HG03432 (cell line): ENCODE measurements around the gene PTTG1IP.

Experiments
- ATAC-seq: cut with Tn5 transposase; IDR thresholded peaks from one replicate; pipeline ENCODE4 v1.9.1; 2021; ENCODE audit warnings: mild to moderate bottlenecking, moderate library complexity; ENCODE audit not compliant: unreplicated experiment

The PTTG1IP gene

DNA sequence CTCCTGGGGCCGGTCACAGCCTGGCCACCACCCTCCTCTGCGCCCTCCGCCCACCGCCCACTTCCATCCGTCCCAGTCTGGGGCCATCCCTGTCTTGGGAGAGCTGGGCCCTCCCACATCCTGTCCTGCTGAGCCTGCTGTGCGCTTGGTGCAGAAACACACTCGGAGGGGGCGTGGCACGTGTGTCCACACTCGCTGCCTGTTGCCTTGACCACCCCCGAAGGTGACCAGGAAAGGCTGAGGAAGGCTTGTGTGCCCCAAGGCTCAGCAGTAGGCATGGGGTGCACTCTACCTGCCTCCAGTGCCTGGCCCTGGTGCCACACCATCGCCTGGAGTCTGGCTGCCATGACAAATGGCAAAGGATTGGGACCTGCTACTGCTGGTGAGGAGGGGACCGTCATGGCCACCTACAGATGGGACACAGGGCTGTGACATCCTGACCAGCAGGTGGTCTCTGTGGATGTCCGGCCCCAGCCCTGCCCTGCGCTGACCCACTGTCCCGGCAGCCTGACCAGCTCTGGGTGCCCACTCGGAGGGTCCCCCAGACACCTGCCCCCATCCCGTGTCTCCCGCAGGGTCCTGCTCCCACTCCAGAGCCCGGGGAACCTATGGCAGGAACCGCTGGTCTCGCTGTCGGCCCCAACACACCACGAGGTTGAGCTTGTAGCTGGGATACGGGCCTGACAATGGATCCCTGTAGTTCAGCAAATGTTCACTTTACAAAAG is 23.2 kb upstream of the PTTG1IP start:
- ATAC-seq, result no peak

DNA sequence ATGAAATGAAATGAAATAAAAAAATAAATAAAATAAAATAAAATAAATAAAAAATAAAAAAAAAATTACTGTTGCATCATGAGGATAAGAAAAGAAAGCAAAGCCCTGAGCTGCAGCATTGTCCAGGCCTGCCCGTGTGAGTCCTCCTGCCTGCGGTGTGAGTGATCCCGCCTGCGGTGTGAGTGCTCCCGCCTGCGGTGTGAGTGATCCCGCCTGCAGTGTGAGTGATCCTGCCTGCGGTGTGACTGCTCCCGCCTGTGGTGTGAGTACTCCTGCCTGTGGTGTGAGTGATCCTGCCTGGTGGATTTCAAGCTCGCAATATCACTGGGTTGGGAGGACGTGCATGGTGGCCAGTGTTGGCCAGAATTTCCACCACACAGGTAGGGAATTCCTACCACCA is 22.4 kb upstream of the PTTG1IP start:
- no peak for ATAC-seq

DNA sequence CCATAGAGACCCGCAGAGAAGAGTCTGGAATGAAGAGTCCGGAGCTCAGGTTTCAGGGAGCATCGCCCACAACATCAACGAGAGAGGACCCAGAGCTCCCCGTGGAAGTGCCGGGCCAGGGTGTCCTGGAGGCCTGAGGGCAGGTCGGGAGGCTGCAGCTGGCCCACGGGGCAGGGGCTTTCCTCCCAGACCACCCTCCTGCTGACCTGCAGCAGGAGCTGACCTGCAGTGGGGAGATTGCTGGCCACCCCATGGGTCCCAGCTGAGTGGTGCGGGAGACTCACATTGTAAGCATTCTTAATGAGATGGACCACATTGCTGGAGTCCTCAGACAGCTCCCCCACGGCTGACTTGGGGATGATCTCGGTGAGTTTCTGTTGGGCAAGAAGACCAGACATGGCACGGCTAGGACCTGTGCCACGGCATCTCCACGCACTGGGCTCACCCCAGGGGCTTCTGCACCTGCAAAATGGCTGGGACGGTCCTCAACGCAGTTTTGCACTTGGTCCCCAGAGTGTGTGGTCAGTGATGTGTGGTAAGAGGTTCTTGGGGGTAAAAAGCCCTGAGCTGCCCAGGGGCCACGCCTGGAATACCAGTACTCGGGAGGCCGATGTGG is 21.3 kb upstream of the PTTG1IP start:
- ATAC-seq, result no peak

DNA sequence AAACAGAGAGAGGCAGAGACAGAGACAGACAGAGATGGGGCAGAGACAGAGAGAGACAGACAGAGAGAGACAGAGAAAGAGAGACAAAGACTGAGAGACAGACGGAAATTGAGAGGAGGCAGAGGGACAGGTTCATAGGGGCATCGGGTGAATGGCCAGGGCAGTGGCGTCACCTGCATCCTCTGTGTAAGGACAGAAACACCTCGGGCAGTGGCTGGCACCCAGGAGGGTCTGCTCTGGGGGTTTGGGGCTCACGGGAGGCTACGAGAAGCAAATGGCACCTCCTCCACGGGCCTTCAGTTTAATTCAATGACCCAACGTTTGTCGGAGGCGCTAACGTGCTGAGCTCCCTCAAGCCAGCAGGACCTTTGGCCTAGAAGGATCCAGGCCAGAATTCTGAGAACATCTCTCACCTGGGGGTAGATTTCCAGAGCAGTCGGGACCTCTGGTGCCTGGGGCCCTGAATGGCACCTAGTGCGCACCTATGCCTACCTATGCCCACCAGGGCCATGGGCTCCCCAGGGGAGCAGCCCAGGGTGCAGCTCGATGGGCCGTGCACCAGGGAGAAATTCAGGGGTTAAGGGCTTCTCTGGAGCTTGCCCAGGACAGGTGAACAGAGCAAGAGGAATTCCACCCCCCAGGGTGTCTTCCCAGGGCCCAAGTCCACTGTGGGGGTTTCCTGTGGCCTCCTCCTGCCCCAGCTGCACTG is 20.6 kb upstream of the PTTG1IP start:
- no peak for ATAC-seq

DNA sequence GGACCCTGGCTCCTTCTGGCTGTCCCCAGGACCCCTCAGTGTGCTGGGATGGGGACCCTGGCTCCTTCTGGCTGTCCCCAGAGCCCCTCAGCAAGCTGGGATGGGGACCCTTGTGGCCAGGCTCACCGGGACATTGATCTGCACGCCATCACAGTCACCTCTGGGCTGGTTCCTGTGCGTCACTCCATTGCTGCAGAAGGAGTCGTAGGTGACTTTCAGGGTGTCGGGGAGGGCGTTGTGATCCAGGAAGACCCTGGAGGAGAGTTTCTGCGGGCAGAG is 19.7 kb upstream of the PTTG1IP start:
- no peak for ATAC-seq

DNA sequence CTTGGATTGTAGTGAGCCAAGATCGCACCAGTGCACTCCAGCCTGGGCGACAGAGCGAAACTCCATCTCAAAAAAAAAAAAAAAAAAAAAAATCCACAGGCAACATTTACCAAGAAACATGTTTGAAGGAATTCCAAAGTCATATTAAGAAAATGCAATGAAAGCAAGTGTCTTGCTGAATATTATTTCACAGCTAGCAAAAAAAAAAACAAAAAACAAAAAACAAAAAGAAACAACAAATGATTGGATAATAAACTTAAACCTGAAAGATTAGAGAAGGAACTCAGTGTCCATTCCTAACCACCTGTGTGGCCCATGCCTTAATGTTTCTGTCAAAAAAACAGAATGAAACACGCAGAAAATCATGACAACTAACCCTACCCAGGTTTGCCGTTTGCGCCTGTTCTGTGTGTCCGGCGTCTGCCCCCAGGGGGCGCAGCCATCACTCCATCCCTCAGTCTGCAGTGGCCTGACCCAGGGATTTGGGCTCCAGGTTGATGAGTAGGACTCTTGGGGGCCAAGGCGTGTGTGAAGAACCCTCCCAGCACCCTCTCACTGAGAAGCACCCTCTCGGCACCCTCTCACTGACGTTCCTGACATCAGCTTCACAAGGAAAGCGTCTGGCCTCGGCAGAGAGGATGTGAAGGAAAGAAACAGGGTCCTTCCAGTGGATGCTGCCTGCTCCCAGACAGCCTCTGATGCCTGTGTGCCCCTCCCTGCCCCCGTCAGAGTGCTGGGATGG is 19.2 kb upstream of the PTTG1IP start:
- peak; percentile 49 for ATAC-seq

DNA sequence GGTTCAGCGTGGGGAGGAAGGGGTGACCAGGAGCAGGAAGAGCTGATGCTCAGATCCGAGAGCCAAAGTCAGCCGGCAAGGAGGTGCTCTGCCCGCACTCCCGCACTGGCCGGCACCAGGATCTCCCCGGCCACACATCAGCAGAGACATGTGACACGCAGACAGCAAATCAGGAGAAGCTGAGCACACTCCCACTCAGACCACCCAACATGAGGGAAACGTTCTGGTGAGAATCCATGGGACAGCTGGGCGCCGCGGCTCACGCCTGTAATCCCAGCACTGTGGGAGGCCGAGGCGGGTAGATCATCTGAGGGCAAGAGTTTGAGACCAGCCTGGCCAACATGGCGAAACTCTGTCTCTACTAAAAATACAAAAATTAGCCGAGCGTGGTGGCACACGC is 18.6 kb upstream of the PTTG1IP start:
- ATAC-seq, result no peak

DNA sequence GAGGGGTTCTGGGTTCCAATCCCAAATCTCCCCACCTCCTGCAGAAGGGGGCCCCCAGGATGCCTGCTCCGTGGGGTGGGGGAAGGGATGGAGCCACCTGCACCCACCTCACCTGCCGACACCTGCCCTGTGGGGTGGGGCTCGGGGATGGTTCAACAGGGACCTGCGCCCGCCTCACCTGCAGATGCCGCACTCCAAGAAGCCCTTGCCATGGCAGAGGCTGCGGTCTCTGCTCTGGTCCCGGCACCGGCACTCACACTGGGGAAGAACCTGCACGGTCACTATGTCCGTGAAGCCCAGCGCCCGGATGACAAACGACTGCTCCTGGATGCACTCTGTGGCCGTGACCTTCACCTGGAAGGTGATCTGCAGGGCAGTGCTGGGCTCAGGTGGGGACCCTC is 18.1 kb upstream of the PTTG1IP start:
- ATAC-seq, result no peak

DNA sequence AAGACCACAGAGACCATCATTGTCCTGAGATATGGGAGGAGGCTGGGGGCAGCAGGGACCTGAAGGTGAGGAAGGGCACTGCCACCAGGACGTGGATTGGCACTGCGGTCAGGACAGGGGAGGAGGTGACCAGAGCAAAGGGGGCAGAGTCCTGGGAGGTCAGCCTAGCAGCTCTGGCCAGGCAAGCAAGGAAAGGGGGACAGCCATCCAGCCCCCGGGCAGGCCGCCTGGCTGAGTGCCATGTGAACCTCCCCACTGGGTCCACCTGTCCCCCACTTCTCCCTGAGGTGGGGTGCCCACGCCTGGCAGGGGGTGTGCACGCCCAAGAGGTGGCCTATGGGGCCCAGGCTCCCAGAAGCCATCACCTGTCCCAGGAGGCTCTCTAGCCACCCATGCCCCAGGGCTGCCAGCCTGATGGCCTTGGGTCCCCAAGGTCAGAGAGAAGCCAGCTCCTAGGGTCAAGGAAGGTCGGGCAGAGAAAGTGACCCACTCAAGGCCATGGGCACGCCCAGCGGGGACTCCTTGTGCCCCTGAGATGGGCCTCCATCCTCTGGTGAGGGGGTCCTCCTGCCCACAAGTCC is 17.6 kb upstream of the PTTG1IP start:
- no peak for ATAC-seq

DNA sequence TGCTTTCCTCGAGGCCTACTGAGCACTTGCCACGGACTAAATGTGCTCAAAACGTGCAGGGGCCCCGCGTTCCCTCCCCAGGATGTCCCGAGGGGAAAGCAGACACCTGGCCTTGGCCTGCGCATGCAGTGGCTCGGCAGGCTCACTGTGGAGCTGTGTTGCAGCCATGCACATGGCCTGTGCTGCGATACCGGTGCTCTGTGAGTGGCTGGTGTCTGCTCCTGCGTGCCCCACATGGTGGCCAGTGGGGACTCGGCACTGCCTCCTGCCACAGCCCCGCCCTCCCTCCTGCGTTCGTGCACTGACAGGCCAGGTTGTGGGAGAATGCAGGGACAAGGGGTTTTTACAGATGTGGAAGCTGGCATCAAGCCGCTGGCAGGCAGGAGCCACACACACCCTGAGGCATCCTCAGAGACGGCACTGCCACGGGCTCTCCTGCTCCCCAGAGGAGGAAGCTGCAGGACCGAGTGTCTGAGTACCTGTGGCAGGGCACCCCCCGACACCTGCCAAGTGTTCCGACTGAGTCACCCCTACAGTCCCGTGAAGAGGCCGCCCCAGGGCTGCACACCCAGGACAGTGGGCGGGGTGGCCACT is 16.9 kb upstream of the PTTG1IP start:
- ATAC-seq, result no peak

DNA sequence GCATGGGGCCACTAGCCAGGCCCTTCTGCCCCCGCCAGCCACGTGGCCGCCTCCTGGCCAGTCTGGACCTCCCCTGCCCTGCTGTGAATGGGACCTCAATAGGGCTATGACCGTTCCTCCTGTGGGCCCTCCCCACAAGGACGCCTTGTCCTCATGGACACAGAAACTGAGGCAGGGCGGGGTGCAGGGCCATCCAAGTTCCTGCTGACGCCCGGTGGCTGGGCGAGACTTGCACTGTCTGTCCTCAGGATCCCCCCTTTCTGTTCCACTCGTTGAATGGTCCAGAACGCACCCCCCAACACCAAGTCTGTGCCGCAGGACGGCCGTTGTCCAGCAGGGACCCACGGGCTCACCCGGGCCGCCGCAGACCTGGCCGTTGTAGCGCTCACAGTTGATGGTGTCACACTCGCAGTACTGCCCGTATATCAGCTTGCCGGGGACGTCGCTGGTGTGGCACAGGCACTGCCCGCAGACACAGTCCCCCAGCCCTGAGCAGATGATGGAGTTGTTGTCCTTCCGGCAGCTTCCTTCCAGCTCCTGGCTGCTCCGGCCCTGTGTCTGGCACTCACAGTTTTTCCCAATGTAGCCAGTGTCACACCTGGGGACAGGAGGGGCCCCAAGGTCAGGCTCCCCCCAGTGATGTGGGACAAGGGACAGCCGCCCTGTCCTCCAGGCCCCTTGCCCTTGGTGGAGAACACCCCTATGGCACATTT is 16.3 kb upstream of the PTTG1IP start:
- no peak for ATAC-seq

DNA sequence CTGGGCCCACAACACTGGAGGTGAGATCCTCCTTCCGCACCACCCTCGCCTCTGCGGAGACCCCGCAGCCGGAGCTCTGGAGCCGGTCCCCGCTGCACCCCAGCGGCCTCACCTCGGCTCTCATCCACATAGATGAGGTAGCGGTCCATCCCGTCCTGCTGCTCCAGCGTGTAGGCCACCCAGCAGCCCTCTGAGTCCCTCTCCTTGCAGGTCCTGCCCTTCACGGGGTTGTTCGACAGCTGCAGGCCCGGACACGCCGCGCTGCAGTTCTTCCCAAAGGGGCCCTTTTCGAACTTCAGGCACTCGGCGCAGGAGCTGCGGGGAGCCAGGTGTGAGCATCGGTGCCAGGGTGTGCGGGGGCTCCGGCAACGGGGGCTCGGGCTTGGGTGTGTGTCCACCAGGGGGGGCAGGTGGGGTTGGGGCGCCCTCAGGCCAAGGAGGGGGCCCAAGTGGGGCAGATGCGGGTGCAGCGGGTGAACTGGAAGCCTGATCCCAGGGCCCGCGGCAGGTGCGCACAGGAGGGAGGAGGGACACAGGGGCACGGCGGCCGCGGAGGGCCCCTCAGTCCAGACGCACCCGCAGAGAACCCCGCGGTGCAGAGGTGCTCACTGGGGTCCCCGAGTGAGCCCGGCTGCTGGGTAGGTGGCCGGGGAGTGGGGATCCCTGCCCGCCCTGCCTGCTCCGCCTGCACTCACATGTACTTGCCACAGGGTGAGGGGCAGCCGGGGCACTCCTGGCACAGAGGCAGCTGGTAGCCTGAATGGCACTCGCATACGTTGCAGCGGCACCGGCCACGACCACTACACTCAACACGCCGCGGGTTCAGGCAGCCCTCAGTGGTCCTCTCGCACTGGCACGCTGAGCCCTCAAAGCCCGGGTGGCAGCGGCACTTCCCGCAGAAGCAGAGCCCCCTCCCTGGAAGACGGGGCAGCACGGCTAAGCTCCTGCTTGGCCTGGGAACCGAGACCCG is 15.4 kb upstream of the PTTG1IP start:
- no peak for ATAC-seq

DNA sequence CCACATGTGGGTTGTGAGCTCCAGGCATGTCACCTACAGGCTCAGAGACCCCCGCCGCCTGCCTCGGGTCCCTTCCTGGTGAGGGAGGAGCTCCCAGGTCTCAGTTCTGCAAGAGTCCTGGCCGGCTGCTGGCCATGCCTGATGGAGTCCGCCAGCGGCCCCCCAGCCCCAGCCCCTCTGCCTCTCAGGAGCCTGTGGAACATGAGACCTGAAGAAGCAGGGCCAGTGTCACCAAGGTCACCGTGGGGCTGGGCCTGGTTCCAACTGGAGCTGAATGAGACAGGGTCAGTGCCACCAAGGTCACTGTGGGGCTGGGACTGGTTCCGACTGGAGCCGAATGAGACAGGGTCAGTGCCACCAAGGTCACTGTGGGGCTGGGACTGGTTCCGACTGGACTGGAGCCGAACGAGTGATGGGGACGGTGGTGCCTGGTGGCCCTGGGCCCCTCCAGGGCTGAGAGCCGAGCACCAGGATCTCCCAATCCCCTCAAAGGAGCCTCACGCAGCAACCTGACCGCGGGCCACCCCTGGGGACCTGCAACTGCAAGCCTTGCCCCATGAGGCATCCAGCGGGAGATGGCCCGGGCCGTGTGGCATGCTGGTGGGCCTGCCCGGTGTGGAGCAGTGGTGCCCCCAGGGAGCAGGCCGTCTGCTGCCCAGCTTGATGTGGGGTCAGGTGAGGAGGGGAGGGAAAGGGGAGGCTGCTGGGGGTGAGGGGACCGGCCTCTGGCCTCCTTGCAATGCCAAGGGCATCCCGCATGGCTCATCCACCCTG is 14.5 kb upstream of the PTTG1IP start:
- ATAC-seq, result no peak

DNA sequence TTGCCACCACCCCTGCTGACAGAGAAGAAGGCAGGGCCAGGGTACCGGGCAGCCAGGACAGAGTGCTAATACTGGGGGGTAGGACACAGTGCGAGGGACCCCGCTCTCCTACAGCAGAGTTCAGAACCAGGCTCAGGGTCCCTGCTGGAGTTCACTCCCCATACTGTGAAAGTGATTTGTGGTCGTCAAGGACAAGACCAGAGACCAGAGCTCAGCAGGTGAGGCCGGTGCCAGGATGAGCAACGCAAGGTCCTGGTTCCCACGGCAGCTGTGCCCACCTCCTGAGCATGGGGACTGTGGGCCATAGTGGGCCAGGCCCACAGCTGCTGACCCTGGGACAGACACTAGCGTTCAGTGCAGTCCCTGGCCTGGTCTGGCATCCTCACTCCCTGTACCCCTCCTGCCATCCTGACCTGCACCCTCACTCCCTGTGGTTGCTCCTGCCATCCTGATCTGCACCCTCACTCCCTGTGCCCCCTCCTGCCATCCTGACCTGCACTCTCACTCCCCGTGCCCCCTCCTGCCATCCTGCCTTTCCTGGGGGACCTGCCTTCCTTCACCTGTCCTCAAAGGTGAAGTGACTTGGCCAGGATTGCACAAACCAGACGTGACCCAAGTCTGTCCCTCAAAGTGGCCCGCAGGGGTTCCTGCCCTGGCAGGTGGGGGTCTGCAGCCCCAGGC is 13.8 kb upstream of the PTTG1IP start:
- no peak for ATAC-seq

DNA sequence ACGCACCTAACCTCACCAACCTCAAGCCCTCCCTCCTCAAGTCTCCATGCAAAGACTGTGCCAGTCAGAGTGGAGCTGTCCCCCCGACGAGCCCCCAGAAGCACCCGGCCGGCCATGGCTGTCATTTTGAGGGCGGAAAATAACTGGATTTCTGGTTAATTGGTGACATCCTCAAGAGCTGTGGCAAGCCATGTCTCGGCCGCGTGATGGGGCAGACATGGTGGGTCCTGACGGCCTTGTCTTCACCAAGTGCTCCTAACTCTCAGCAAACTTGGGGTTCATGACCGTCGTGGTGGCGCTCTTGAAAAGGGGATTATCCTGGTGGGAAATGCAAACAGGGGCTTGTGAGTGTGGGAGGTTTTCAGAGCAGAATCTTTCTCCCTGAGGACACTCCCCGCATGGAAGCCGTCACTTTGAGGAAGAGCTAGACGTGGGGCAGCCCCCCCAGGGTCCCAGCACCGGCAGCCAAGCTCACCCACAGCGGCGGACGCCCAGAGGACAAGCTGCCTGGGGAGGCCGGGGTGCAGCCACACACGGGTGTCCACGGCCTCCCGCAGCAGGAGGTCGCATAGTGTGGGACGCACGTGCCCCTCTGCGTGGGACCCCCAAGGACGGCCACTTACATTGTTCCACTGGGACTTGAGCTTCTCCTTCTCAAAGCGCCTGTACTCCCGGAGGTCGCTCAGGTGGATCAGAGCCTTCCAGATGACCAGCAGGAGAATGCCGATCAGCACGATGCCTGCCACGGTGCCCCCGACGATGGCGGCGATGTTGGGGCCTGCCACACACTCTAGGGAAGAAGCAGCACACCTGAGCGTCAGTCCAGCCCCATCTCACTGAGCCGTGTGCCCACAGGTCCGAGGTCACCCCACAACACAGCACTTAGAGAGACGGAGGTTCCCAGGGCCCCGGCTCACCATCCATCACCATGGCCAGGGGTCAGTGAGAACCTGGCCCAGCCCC is 12.9 kb upstream of the PTTG1IP start:
- no peak for ATAC-seq

DNA sequence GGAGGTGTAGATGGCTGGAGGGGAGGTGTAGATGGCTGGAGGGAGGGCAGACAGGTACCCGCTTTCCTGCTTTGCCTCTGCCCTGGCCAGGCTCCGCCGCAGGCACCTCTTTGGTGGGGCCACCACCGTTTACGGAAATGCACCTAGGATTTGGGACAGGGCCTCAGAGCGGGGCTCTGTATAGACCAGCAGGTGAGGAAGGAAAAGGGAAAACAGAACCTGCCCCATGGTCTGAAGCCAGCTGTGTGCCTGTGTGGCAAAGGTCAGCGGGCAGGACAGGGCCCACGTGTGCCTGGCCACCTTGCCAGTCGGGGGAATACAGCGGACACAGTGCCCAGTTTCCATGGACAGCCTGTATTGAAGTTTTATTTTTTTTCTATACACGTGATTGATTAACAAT is 12.1 kb upstream of the PTTG1IP start:
- no peak for ATAC-seq

DNA sequence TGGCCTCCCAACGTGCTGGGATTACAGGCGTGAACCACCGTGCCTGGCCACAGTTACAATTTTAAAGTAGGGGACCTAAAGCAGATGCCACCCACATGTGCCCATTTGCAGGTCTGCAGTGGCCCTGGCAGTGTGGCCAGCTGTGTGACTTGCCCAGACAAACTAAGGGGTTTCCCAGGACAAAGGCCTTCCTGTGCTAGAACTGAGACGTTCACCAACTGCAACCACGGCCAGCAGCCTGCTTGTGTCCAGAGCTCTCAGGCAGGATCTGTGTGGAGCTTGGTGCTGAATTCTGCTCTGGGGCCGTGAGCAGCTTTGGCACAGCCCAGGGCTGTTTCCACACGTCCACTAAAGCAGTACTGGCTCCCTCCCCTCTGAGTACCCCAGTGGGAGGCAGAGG is 10.6 kb upstream of the PTTG1IP start:
- ATAC-seq, result no peak
